Choroid plexus epithelial cell (primary cell): Measurements from ENCODE around the gene CEP68.
"Not testable (repeated sequence)": the region's sequence is repeated elsewhere in the genome, so short reads cannot be mapped to it uniquely, and the experiment has no call there.

ENCODE experiments used
- DNase-seq: peaks from one replicate; pipeline ENCODE4 v3.0.0-alpha.2; 2010; ENCODE audit warnings: low read depth
- H3K4me3 ChIP-seq: 2 replicates; pipeline ENCODE4 v1.5.1; 2011; ENCODE audit warnings: low read depth, mild to moderate bottlenecking, control low read depth, low read length, moderate library complexity
- TF ChIP-seq, protein P1 (sequence below): conservative IDR thresholded peaks from 2 replicates; pipeline ENCODE4 v1.5.1; 2011; ENCODE audit warnings: low read depth, mild to moderate bottlenecking, control low read depth, inconsistent platforms, low read length, moderate library complexity

The CEP68 gene

DNA sequence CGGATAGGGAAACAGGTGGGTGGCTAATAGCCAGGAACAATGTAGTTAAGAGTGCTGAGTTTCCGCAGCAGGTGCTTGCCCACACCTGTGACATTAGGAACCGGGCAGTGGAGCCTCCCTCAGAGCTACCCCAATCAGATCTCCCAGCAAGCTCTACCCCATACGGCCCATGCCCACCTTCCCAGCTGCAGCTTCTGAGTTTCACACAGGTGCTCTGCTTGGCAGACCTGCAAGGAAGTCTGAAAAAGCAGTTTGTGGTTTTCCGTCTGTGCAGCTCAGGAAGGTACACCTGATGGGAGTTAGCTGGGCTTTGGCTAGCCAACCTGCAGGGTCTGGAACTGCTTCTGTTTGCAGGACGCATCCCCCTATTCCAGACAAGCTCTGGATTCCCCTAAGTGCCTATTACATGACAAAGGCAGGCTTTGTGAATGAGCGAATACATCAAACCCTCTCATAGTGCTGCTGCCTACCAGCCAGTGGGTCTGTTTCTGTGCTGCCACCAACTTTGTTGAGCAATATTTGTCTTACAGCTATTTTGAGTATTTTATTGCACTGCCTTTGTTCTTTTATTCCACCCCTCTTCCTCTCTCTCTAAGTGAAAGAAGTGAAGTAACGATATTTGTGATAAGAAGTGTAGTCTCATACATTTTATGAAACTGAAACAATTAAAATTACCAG is 24.7 kb upstream of the CEP68 start:
- no peak for DNase-seq
- TF ChIP-seq, protein P1, sequence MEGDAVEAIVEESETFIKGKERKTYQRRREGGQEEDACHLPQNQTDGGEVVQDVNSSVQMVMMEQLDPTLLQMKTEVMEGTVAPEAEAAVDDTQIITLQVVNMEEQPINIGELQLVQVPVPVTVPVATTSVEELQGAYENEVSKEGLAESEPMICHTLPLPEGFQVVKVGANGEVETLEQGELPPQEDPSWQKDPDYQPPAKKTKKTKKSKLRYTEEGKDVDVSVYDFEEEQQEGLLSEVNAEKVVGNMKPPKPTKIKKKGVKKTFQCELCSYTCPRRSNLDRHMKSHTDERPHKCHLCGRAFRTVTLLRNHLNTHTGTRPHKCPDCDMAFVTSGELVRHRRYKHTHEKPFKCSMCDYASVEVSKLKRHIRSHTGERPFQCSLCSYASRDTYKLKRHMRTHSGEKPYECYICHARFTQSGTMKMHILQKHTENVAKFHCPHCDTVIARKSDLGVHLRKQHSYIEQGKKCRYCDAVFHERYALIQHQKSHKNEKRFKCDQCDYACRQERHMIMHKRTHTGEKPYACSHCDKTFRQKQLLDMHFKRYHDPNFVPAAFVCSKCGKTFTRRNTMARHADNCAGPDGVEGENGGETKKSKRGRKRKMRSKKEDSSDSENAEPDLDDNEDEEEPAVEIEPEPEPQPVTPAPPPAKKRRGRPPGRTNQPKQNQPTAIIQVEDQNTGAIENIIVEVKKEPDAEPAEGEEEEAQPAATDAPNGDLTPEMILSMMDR = no peak
- H3K4me3 ChIP-seq = no peak overlapping the region

DNA sequence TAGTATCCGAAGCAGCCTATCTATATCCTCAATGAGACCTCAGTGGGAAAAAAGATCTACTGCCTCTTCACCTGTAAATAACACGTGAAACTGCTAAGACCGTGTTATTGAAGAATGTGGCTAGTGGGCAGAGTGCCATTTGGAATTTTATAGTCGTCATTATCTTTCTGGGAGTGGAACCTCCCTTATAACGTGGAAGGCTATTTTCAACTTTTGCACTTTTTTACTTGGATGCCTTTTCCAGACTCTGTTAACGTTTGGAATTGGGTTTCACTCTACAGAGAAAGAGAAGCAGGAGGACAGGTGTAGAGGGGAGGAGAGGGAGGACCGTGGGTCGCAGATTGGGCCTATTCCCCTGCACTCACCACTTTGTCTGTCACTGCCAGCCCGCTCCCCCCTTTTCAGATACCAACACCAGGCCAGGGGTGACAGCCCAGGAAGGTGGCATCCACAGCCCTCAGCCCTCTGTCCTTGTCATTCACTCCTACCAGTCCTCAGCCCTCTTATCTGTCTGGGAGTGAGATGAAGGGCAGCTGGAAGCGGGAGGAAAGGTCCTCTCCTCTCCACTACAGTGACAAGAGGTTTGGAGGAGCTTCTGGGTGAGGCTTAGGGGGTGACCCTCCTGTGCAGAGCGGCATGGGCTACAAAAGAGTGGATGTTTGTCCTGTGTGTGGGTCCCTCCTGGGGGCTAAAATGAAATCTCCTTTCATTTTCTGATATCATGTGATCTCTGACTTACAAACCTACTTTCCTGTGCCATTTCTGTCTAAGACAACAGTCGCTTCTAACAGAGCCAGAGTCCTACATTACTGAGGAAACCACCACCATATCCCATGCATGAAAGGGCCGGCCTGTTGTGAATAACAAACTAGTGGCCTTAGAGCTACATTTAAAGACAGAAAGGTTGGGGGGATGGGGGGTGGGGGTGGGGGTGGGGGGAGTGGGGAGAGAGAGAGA is 23.9 kb upstream of the CEP68 start:
- TF ChIP-seq, protein P1 = no peak
- no peak for DNase-seq
- H3K4me3 ChIP-seq = no peak overlapping the region

DNA sequence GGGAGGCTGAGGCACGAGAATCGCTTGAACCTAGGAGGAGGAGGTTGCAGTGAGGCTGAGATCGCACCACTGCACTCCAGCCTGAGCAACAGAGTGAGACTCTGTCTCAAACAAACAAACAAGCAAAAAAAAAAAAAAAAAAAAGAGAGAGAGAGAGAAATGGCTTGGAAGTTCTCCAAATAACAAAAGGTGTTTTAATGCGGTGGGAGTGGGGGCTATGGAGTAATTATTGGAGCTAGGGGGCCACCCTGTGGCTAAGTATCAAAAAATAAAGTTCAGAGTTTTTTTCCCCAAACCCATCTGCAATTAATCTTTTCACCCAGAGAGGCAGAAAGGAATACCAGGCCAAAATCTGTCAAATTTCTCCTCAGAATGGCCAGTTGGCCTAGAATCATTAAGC is 23.0 kb upstream of the CEP68 start:
- TF ChIP-seq, protein P1 = peak; percentile 20
- peak; percentile 17 for DNase-seq
- no peak overlapping the region for H3K4me3 ChIP-seq

DNA sequence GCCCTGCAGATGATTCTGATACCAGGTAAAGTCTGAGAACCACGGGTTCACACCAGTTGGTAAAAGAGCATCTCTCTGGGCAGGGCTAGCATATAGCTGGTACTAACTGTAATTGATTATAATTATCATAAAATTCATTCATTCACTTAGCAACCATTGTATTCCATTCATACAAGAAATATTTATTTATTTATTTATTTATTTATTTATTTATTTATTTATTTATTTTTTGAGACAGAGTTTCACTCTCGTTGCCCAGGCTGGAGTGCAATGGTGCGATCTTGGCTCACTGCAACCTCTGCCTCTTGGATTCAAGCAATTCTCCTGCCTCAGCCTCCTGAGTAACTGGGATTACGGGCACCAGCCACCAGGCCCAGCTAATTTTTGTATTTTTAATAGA is 22.5 kb upstream of the CEP68 start:
- not testable (repeated sequence) for DNase-seq

DNA sequence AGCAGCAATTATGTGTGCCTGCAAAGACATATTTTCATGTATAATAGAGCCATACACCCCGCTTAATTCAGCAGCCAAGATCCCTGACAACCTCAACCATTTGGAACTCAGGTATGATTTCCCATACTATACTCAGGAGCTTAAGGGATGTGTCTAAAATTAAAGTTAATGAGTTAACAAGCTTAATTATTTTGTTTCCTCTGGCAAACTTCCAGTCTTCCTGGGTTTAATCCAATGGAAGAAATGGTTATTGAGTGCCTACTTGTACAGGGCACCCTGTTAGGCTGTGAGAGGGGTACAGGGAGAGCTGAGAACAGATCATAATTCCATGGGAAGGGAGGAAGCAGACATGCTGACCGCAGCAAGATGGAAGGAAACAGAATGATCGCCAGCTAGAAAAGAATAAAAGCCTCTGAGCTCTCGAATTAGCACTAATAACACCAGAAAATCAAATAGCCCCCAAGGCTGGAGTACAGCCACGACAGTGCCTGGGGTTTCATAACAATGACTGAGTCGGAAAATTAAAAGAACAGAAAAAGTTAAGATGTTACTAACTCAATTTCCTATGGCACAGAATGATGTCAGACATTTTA is 20.8 kb upstream of the CEP68 start:
- DNase-seq = no peak
- no peak overlapping the region for H3K4me3 ChIP-seq
- TF ChIP-seq, protein P1 = no peak

More for the DNA sequence above, 22.5 kb upstream of the CEP68 start:
- not testable (repeated sequence) for H3K4me3 ChIP-seq

DNA sequence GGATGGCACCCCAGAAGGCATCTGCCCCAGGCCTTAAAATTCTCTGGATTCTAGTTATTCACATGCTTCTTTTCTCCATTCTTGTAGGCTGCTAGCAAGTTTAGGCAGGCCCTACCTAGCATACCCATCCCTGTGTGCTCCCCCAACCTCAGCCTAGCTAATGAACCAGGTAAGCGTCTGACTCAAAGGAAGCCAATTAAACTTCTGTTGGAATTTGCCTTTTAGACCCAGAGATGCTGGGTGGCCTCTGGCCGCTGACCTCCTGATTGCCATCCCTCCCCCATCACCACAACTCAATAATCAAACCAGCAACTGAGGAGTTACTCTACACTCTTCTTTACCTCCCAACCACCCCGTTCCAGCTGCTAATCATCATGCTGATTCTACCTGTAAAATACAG is 19.0 kb upstream of the CEP68 start:
- no peak for DNase-seq
- TF ChIP-seq, protein P1 = no peak
- H3K4me3 ChIP-seq = no peak overlapping the region

DNA sequence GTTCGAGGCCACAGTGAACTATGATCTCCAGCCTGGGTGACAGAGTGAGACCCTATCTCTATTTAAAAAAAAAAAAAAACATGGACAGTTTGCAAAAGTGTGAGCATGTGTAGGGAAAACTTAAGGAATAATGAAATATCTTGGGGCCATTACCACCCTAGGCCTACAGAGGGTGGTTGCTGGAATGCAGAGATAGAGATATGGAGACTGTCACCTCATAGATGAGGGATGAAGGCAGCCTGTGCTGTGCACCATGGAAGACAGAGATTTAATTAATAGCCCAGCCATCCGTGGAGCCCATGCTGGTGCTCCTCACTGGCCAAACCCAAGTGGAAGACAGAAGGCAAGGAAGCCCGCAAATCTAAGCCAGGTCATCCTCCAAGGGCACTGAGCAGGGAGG is 16.6 kb upstream of the CEP68 start:
- no peak overlapping the region for H3K4me3 ChIP-seq
- TF ChIP-seq, protein P1 = no peak
- no peak for DNase-seq
